Glutamatergic neuron (in vitro differentiated cells): ENCODE results near the gene TTPAL. TPM values are rescaled to one million over a fixed set of nuclear protein-coding genes. Genes with fewer than 3 reads are reported as not detected.

Experiments used
- DNase-seq: peaks from one replicate; pipeline ENCODE4 v3.0.0; 2022
- H3K27ac Mint-ChIP-seq: one replicate; pipeline ENCODE4 v1.8.0; 2020; ENCODE audit warnings: mild to moderate bottlenecking, mixed read lengths, inconsistent platforms; ENCODE audit not compliant: unreplicated experiment
- H3K27me3 Mint-ChIP-seq: one replicate; pipeline ENCODE4 v1.8.0; 2020; ENCODE audit warnings: mild to moderate bottlenecking, moderate library complexity, mixed read lengths, inconsistent platforms; ENCODE audit not compliant: unreplicated experiment
- H3K36me3 Mint-ChIP-seq: one replicate; pipeline ENCODE4 v1.8.0; 2020; ENCODE audit warnings: mild to moderate bottlenecking, mixed read lengths, inconsistent platforms; ENCODE audit not compliant: unreplicated experiment
- H3K4me1 Mint-ChIP-seq: one replicate; pipeline ENCODE4 v1.8.0; 2020; ENCODE audit warnings: mild to moderate bottlenecking, low read depth, mixed read lengths, inconsistent platforms; ENCODE audit not compliant: unreplicated experiment
- H3K4me3 Mint-ChIP-seq: one replicate; pipeline ENCODE4 v1.8.0; 2020; ENCODE audit warnings: mild to moderate bottlenecking, mixed read lengths, inconsistent platforms; ENCODE audit not compliant: unreplicated experiment
- H3K9me3 Mint-ChIP-seq: one replicate; pipeline ENCODE4 v1.8.0; 2020; ENCODE audit warnings: mild to moderate bottlenecking, moderate library complexity, mixed read lengths, inconsistent platforms; ENCODE audit not compliant: unreplicated experiment
- CTCF ChIP-seq: fragments of 200-600 bp; sonication (generic); IDR thresholded peaks from one replicate; pipeline ENCODE4 v1.5.0; 2021; ENCODE audit not compliant: partially characterized antibody, unreplicated experiment
- total RNA-seq: library from RNA; stranded (reverse); fragmentation: NEBNext Ultra II Directional; extraction: Animal tissue kit (Norgen Biotek cat#: 25700); gene quantifications from one replicate; pipeline ENCODE4 v1.2.1, GENCODE V29; 2021; ENCODE audit not compliant: unreplicated experiment

Gene TTPAL
- total RNA-seq, 1 donor from 2014 or later, result 18.9 TPM

- H3K9me3 Mint-ChIP-seq, result peaks cover 4% of the 10 kb centered on the region
- H3K36me3 Mint-ChIP-seq, result no peaks in the 10 kb centered on the region
- TF ChIP-seq CTCF, result no peak
- H3K27me3 Mint-ChIP-seq, result peaks cover 2% of the 10 kb centered on the region
- no peak for DNase-seq
- H3K4me3 Mint-ChIP-seq, result no peak overlapping the region
- H3K27ac Mint-ChIP-seq, result no peak overlapping the region
- no peaks in the 10 kb centered on the region for H3K4me1 Mint-ChIP-seq
Observed at GRCh38 chr20:44439318-44439717, 36.4 kb upstream of the TTPAL start.

- peaks cover 2% of the 10 kb centered on the region for H3K9me3 Mint-ChIP-seq
- no peaks in the 10 kb centered on the region for H3K36me3 Mint-ChIP-seq
- no peak for DNase-seq
- no peak for TF ChIP-seq CTCF
- H3K4me3 Mint-ChIP-seq, result no peak overlapping the region
- H3K27ac Mint-ChIP-seq, result no peak overlapping the region
- peaks cover 4% of the 10 kb centered on the region for H3K27me3 Mint-ChIP-seq
- H3K4me1 Mint-ChIP-seq, result no peaks in the 10 kb centered on the region
Observed at GRCh38 chr20:44442298-44443070, 33.2 kb upstream of the TTPAL start.

GRCh38 chr20:44445742-44446710 lies 29.6 kb upstream of the TTPAL start:
- no peak for DNase-seq
- TF ChIP-seq CTCF, result no peak
- peaks cover 5% of the 10 kb centered on the region for H3K27me3 Mint-ChIP-seq
- H3K9me3 Mint-ChIP-seq, result no peaks in the 10 kb centered on the region
- H3K36me3 Mint-ChIP-seq, result no peaks in the 10 kb centered on the region
- H3K4me1 Mint-ChIP-seq, result no peaks in the 10 kb centered on the region
- H3K4me3 Mint-ChIP-seq, result no peak overlapping the region
- H3K27ac Mint-ChIP-seq, result no peak overlapping the region

GRCh38 chr20:44447827-44448419 lies 27.8 kb upstream of the TTPAL start:
- H3K9me3 Mint-ChIP-seq, result no peaks in the 10 kb centered on the region
- H3K27me3 Mint-ChIP-seq, result peaks cover 5% of the 10 kb centered on the region
- no peak for DNase-seq
- no peaks in the 10 kb centered on the region for H3K4me1 Mint-ChIP-seq
- H3K36me3 Mint-ChIP-seq, result no peaks in the 10 kb centered on the region
- no peak overlapping the region for H3K4me3 Mint-ChIP-seq
- no peak for TF ChIP-seq CTCF
- H3K27ac Mint-ChIP-seq, result no peak overlapping the region
